Mononuclear cell (primary cell): ENCODE measurements around the gene FLVCR1. TPM values are rescaled to one million over a fixed set of nuclear protein-coding genes. Genes with fewer than 3 reads are reported as not detected.
A peak's percentile ranks its signal among the peaks of the same experiment; 100 is the strongest.
"Not testable (repeated sequence)": the region's sequence is repeated elsewhere in the genome, so short reads cannot be mapped to it uniquely, and the experiment has no call there.

Source experiments
- H3K27me3 ChIP-seq: 2 replicates; pipeline ENCODE4 v1.6.0; 2011; ENCODE audit warnings: low read length, control low read depth; ENCODE audit not compliant: insufficient read depth
- H3K4me1 ChIP-seq: 2 replicates; pipeline ENCODE4 v1.5.1; 2011; ENCODE audit warnings: mild to moderate bottlenecking, low read length, control low read depth; ENCODE audit not compliant: insufficient read depth
- H3K4me3 ChIP-seq: 2 replicates; pipeline ENCODE4 v1.5.1; 2011; ENCODE audit warnings: mild to moderate bottlenecking, low read length, moderate library complexity
- H3K9me3 ChIP-seq: 2 replicates; pipeline ENCODE4 v1.5.1; 2011; ENCODE audit warnings: low read depth, mild to moderate bottlenecking, control low read depth, low read length
- total RNA-seq: library from RNA; depleted of rRNA; stranded (reverse); fragments of >200 nt; gene quantifications from one replicate; pipeline ENCODE4 v1.2.3, GENCODE V29; 2012

FLVCR1 gene
- total RNA-seq = 15.3 TPM

DNA sequence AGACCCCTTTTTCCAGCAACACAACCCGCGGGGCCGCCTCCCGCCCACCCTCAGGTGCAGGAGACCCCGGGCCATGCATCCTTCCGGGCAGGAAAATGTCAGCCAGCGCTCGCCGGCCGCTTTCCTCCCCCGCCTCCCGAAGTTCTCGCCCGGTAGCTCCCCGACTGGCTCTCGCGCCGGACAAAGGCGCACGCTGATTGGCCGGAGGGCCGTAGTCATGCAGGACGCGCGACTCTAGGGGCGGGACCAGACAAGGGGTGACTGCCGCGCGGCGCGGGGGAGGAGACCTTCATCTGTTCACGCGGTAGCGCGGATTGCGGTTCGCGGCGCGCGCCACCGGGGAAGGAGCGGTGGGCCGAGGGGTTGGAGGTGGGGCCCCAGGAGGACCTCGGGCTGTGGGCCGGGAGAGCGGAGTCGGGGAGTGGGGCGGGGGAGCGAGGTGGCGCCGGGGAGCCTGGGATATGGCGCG is at the start of gene FLVCR1:
Gene FLVCR1, plus strand, starts transcription at position 284 of the 469 bp plus-strand sequence. Its CDS starts 178 bp downstream, at position 462.
- peak within 1 kb of the TSS; percentile 78 for H3K4me3 ChIP-seq
- peaks cover 48% of the 10 kb centered on the region for H3K4me1 ChIP-seq
- H3K27me3 ChIP-seq = no peaks in the 10 kb centered on the region
- H3K9me3 ChIP-seq = no peaks in the 10 kb centered on the region

DNA sequence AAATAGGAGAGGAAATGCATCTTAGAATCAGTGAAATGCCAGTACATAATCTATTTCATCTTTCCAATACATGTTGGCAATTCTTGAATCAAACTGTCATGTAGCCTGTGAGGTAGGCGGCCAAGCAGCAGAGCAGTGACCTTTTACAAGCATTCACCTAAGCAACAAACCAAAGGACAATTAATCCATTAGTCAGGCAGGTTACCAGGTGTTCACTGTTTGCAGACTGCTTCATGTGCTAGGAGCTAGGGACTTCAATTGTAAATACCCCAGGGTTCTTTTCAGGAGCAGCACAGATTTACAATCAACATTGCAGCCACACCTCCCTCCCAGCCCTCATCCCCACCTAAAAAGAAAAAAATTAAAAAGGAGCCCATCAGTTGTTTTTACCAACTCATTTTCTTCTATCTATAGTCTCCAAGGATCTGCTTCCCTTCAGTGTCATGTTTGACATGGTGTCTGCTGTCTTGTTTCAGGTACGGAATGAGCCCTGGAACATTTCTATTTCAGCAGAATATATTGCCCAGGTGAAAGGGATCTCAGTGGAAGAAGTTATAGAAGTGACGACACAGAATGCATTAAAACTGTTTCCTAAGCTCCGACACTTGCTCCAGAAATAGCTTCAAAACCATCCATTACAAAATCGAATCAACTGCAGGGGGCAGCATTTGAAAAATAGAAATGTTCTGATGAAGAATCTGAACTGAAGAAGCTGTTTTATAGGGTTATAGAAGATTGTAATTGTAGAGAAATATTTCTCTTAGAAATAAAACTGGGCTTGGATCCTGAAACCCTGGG is 43.3 kb upstream of the FLVCR1 start:
- H3K9me3 ChIP-seq = no peaks in the 10 kb centered on the region
- H3K4me1 ChIP-seq = peaks cover 9% of the 10 kb centered on the region
- H3K4me3 ChIP-seq = no peak overlapping the region
- H3K27me3 ChIP-seq = no peaks in the 10 kb centered on the region

DNA sequence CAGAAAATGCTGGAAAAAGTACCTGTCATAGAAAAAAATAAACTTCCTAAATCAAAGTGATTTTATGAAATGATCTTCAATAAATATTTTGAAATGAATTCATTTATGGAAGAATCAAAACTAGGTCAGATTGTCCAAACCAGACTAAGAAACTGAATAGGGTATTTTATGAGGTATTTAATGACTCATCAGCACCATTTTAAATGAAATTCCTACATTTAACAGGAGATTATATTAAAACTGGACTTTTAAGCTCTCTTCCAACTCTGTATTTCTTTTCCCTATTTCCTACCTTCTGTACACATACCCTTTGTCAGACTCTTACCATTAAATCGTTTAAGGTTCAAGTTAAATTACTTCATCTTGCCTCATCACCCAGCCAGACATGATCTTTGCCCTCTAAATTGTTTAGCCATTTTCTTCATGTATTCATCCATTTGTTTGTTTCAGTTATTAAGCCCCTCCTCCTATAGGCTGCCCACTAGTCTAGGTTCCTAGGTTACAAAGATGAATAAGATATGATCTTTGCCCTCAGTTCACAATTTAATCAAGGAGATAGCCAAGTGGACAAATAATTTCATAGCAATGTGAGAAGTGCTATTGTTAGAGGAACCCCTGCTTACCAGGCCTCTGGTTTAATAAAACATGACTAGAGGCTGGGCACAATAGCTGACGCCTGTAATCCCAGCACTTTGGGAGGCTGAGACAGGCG is 41.4 kb upstream of the FLVCR1 start:
- H3K27me3 ChIP-seq = no peaks in the 10 kb centered on the region
- peaks cover 15% of the 10 kb centered on the region for H3K4me1 ChIP-seq
- no peaks in the 10 kb centered on the region for H3K9me3 ChIP-seq
- no peak overlapping the region for H3K4me3 ChIP-seq

DNA sequence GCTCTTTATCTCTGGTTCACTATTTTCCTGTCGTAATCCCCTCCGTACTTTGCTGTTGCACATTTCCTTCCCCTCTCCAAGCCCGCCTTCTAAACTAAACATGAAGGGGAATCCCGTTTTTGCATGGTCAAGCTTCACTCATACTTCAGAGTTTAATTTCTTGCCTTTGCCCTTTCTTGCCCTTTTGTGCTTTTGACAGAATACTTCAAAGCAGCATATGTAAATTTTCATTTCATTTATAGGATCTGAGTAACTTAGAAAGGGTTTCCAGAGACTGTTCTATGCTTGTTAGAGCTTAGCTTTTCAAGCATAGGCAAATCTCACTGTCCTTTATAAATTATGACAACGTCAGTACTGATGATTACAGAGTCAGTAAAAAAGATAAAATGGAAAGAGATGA is 38.3 kb upstream of the FLVCR1 start:
- no peaks in the 10 kb centered on the region for H3K9me3 ChIP-seq
- peaks cover 15% of the 10 kb centered on the region for H3K4me1 ChIP-seq
- H3K27me3 ChIP-seq = no peaks in the 10 kb centered on the region
- no peak overlapping the region for H3K4me3 ChIP-seq

DNA sequence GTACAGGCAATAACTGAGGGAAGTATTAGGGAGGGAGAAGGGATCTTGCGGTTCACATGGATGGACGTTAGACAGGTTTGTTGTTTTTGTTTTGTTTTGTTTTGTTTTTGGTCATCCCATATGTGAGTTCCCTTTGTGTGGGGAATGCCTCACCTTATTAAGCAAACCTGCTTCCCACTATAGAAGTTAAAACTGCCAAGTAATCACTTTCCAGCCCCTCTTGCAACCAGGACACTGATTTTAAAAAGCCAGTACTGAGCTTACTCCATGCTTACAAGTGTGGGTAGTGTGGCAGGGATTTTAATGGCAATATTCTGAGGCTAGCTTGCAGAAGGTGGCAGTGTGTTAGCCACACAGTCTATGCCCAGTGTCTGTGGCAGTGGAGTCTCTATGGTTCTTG is 37.1 kb upstream of the FLVCR1 start:
- Histone ChIP-seq H3K9me3 (peaks cover 9% of the 10 kb centered on the region), H3K4me3 (no peak overlapping the region), H3K4me1 (peaks cover 15% of the 10 kb centered on the region), H3K27me3 (no peaks in the 10 kb centered on the region)

DNA sequence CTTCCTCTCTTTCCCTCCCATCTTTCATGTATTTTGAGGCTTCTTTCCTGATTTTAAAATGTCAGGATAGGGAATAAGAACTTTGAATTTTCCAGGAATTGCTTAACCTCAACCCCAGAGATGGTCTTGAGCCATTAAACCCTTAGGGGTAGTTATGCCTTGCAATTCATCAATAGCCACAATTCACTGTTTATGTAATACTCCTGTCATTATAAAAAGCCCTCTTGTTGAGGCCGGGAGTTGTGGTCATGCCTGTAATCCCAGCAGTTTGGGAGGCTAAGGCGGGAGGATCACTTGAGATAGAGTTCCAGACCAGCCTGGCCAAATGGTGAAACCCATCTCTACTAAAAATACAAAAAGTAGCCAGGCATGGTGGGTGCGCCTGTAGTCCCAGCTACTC is 35.1 kb upstream of the FLVCR1 start:
- Histone ChIP-seq H3K4me3 (no peak overlapping the region), H3K27me3 (no peaks in the 10 kb centered on the region), H3K4me1 (peaks cover 15% of the 10 kb centered on the region), H3K9me3 (peaks cover 13% of the 10 kb centered on the region)

DNA sequence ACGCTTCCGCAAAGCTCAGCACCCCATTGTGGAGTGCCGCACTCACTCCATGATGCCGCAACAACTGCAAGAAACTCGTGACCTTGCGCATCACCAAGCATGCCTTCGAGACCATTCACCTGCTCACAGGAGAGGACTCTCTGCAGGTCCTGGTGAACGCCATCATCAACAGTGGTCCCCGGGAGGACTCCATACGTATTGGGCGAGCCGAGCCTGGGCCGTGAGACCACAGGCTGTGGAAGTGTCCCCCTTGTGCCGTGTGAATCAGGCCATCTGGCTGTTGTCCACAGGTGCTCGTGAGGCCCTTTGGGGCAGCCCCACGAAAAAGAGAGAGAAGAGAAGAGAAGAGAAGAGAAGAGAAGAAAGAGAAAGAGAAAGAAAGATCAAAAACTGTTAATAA is 33.9 kb upstream of the FLVCR1 start:
- Histone ChIP-seq H3K4me3 (no peak overlapping the region), H3K4me1 (peaks cover 11% of the 10 kb centered on the region), H3K9me3 (peaks cover 13% of the 10 kb centered on the region), H3K27me3 (no peaks in the 10 kb centered on the region)

DNA sequence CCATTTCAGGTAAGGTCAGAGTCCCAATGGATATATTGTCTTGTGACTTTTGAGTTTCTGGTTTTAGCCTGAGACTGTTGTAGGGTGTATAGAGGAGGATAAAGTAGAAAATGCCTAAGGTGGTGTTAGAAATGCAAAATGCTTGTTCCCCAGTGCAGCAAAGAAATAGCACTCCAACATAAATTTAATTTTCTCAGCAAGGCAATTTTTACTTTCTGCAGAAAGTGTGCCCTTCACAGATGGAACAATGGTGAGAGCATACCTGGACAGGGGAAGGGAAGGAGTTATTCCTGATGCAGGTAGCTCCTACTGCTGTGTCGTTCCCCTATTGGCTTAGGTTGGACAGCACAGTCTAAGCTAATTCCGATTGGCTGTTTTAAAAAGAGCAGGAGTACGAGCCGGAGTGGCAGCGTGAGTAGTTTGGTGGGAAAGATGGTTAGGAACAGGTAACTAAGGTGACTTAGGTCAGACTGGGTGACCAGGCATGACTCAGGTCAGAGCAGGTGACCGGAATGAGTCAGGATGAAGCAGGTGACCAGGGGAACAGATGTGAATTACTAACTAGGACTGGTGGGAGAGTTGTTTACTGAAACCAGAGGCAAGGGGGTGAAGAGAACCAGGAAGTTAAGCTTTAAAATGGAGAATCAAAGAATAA is 32.1 kb upstream of the FLVCR1 start:
- Histone ChIP-seq H3K9me3 (peaks cover 13% of the 10 kb centered on the region), H3K27me3 (no peaks in the 10 kb centered on the region), H3K4me1 (no peaks in the 10 kb centered on the region), H3K4me3 (no peak overlapping the region)

DNA sequence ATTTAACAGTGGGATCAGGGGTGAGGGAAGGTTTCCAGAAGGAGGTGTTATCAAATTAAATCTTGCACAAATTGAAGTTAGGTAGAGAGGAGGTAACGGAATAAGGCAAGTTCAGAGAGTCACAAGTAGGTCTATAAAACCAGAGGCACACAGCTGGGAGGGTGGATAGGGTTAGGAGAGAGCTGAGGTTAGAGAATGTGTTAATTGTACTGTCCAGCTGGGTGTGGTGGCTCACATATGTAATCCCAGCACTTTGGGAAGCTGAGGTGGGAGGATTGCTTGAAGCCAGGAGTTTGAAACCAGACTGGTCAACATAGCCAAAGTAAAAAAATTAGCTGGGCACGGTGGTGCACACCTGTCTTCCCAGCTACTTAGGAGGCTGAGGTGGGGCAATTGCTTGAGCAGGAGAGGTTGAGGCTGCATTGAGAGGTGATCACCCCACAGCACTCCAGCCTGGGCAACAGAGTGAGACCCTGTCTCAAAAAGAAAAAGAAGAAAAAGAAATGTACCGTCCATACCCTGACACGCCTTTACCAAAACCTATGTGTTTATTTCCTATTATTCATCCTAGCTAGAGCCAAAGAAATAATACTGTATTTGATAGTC is 30.8 kb upstream of the FLVCR1 start:
- Histone ChIP-seq H3K9me3 (peaks cover 13% of the 10 kb centered on the region), H3K4me1 (peaks cover 7% of the 10 kb centered on the region), H3K27me3 (no peaks in the 10 kb centered on the region), H3K4me3 (no peak overlapping the region)

DNA sequence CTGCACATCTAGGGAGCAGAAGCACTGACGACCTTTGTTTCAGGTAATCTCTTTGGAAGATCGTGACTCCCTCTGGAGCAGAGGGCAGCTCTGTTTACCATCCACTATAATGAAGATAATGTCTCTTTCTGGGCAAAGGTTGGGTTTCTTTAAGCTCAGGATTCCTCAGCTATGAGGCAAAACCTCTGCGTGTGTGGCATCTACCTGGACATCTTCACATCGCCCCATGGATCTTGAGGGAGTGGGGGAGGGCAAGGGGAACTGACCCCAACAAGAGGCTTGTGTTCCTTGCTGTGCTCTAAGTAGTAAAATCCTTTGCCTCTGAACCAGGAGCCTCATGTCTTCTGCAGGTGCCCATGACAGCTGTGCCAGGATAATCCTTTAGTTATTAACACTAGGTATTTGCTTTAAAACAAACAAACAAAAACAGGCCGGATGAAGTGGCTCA is 30.2 kb upstream of the FLVCR1 start:
- Histone ChIP-seq H3K9me3 (peaks cover 13% of the 10 kb centered on the region), H3K27me3 (no peaks in the 10 kb centered on the region), H3K4me1 (peaks cover 7% of the 10 kb centered on the region), H3K4me3 (no peak overlapping the region)

DNA sequence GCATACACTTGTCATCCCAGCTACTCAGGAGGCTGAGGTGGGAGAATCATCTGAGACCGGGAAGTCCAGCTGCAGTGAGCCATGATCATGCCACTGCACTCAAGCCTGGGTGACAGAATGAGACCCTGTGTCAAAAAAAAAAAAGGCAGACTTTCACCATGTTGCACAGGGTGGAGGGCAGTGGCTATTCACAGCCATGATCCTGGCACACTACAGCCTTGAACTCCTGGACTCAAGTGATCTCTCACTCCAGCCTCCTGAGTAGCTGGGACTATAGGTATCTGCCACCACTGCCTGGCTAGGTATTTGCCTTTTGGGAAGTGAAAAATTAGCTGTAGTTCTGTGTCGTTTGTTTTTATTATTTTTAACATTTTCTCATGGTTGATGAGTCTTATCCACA is 29.7 kb upstream of the FLVCR1 start:
- Histone ChIP-seq H3K4me1 (peaks cover 7% of the 10 kb centered on the region), H3K4me3 (no peak overlapping the region), H3K27me3 (no peaks in the 10 kb centered on the region), H3K9me3 (peaks cover 13% of the 10 kb centered on the region)

DNA sequence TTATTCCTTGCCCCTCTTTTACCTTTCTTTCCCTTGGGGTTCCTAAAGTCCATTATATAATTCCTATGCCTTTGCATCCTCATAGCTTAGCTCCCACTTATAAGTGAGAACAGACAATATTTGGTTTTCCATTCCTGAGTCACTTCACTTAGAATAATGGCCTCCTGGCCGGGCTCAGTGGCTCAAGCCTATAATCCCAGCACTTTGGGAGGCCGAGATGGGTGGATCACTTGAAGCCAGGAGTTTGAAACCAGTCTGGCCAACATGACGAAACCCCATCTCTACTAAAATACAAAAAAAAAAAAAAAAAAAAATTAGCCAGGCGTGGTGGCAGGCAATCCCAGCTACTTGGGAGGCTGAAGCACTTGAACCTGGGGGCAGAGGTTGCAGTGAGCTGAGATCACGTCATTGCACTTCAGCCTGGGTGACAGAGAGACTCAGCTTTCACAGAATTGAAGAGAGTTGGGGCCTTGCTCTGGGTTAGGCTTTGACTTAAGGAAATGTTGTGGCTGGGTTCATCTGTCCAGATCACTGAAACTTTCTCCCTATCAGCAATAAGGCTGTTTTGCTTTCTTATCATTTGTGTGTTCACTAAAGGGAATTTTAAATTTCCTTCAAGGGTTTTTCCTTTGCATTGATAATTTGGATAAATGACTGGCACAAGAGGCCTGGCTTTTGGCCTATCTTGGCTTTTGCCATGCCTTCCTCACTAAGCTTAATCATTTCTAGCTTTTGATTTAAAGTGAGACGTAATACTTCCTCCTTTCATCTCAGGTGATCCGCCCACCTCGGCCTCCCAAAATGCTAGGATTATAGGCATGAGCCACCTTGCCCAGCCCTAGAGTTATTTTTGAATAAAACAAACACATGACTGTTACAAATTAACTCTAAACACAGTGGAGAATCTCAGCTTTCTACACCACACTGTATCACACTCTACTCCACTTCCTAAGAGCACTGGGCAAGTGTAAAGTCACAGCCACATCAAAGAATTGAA is 24.6 kb upstream of the FLVCR1 start:
- H3K4me1 ChIP-seq, H3K4me3 ChIP-seq, H3K27me3 ChIP-seq, H3K9me3 ChIP-seq: not testable (repeated sequence)

DNA sequence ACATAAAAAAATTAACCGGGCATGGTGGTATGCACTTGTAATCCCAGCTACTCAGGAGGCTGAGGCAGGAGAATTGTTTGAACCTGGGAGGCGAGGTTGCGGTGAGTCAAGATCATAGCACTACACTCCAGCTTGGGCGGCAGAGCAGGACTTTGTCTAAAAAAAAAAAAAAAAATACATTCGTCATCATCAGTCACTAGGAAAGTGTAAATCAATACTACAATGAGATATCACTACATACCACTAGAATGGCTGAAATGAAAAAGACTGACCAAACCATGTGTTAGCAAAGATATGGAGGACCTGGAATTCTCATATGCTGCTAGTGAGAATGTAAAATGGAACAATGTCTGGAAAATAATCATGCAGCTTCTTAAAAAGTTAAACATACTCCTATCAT is 19.9 kb upstream of the FLVCR1 start:
- Histone ChIP-seq H3K4me3 (no peak overlapping the region), H3K4me1 (no peaks in the 10 kb centered on the region), H3K27me3 (no peaks in the 10 kb centered on the region), H3K9me3 (no peaks in the 10 kb centered on the region)

DNA sequence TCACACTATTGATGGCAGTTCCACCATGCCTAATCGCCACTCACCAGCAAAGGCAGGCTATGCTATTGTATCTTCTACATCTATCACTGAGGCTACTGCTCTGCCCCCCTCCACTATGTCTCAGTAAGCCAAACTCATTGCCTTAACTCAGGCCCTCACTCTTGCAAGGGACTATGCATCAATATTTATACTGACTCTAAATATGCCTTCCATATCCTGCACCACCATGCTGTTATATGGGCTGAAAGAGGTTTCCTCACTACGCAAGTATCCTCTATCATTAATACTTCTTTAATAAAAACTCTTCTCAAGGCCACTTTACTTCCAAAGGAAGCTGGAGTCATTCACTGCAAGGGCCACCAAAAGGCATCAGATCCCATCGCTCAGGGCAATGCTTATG is 13.6 kb upstream of the FLVCR1 start:
- not testable (repeated sequence) for H3K9me3 ChIP-seq, H3K27me3 ChIP-seq, H3K4me3 ChIP-seq, H3K4me1 ChIP-seq
